Measurements from ENCODE around the gene PTPRN2. TPM values are rescaled to one million over a fixed set of nuclear protein-coding genes. Genes with fewer than 3 reads are reported as not detected.
A peak's percentile ranks its signal among the peaks of the same experiment; 100 is the strongest.

Gene PTPRN2
- polyA plus RNA-seq, 1 of the 3 experiments (the other 2 are of a cell fraction): 4.0 TPM

DNA sequence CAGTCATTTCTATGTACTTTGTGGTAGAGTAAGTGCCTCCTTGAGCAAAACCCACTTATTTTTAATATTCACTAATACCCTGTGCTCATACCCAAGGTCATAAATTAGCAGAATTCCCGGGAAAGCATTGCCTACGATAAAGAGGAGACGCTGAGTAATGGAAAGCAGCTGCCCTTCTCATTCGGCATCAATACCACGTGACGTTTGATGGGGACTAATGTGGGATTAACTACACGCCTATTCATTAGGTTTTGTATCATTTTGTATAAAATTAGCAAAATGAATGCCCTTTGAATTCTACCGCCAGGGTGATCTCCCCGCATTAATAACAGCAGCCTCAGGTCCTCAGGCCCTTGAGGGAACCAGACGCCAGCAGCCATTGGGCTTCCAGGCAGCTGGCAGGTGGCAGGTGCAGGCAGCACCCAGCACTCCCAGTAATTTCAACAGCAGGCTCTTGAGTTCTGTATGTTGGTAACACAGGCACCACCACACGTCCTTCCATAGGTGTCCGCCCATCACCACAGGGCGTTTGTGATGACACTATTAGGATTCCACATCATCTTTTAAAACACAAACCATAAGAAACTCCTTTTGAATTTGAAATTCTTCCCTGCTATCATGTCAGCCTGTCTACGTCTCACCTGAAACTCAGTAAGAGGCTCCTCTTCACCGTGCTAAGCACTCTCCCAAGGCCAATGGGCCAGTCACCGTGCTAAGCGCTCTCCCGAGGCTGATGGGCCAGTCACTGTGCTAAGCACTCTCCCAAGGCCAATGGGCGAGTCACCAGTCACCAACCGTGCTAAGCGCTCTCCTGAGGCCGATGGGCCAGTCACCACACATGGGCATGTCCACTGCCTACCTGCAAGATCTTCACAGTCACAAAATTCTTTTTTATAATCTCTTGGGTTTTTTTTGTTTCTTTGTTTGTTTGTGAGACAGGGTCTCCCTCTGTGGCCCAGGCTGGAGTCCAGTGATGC lies 509.4 kb downstream of the PTPRN2 start:
- Histone ChIP-seq H3K4me1 (ENCODE audit: control insufficient read depth in 1 of 2, insufficient read depth in 2 of 2, low read depth in 1 of 2, low read length in 1 of 2) (no peaks in the 10 kb centered on the region; a peak in 1 of 4 replicates), H3K27me3 (ENCODE audit: insufficient read depth) (no peaks in the 10 kb centered on the region), H3K27ac (ENCODE audit: low read depth in 2 of 2, low read length in 1 of 2) (no peak overlapping the region), H3K9me3 (peaks cover 7% of the 10 kb centered on the region; the same call in 1 of the 2 replicates), H4K20me1 (ENCODE audit: insufficient read depth) (no peaks in the 10 kb centered on the region), H3K4me3 (ENCODE audit: low read depth in 2 of 2, low read length in 1 of 2) (no peak overlapping the region), H2AFZ (ENCODE audit: low read depth) (no peak overlapping the region), H3F3A (replicated peaks; ENCODE audit: insufficient read depth) (no peaks in the 10 kb centered on the region), H3K4me2 (no peak overlapping the region), H3K9me2 (no peaks in the 10 kb centered on the region), H3K79me2 (ENCODE audit: insufficient read depth) (no peaks in the 10 kb centered on the region), H3K9ac (no peak overlapping the region), H3K36me3 (replicated peaks in 1 of 2; ENCODE audit: control insufficient read depth in 1 of 2, insufficient read depth in 2 of 2, low read length in 1 of 2) (no peaks in the 10 kb centered on the region)
- POLR2A ChIA-PET: no interaction called here
- CTCF ChIA-PET: interaction anchor here (0.6 kb wide), 1 partner anchor 67 kb away, joined by 3 read pairs; no protein-coding TSS in a partner anchor
- peak; percentile 17 for DNase-seq
- TF ChIP-seq, protein P1, sequence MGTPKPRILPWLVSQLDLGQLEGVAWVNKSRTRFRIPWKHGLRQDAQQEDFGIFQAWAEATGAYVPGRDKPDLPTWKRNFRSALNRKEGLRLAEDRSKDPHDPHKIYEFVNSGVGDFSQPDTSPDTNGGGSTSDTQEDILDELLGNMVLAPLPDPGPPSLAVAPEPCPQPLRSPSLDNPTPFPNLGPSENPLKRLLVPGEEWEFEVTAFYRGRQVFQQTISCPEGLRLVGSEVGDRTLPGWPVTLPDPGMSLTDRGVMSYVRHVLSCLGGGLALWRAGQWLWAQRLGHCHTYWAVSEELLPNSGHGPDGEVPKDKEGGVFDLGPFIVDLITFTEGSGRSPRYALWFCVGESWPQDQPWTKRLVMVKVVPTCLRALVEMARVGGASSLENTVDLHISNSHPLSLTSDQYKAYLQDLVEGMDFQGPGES (IDR thresholded peaks at IDR 0.05; ENCODE audit: low read depth, low read length): no peak
- 52% methylated on average over 22 of the region's 22 CpGs for WGBS (ENCODE audit: low lambda C conversion rate)

DNA sequence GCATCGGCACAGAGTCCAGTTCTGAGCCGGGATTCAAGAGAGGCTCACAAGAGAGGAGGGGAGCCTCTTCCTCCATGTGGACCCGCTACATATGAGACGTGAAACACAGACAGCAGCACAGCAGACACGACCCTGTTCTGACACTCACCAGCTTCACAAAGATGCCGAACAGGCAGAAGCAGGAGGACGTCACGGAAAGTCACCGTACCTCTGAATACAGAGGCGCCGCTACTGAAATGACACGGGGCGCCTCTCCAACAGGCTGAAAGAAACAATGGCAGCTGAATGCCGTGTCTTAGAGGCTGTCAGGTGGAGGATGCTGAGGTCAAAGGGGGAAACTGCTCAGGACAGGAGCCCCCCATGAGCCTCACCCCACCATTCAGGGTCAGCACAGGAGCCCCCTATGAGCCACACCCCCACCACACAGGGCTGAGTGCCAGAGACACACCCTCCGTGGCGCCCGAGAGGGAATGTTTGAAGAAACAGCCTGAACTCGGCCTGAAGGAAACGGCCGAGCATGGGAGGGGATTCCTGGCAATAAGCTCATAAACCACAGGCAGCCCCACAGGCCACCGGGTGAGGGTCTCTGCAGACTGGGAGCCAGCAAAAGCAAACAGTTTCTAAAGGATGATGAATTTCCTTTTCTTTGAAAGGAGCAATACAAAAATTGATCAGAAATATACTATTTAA lies 510.3 kb downstream of the PTPRN2 start:
- Histone ChIP-seq H3K4me3 (ENCODE audit: low read depth in 2 of 2, low read length in 1 of 2) (no peak overlapping the region), H3K27ac (ENCODE audit: low read depth in 2 of 2, low read length in 1 of 2) (no peak overlapping the region), H3K9ac (no peak overlapping the region), H3K9me3 (peaks cover 7% of the 10 kb centered on the region; the same call in 1 of the 2 replicates), H3K9me2 (no peaks in the 10 kb centered on the region), H3K4me1 (ENCODE audit: control insufficient read depth in 1 of 2, insufficient read depth in 2 of 2, low read depth in 1 of 2, low read length in 1 of 2) (no peaks in the 10 kb centered on the region; a peak in 1 of 4 replicates), H2AFZ (ENCODE audit: low read depth) (no peak overlapping the region), H3F3A (replicated peaks; ENCODE audit: insufficient read depth) (no peaks in the 10 kb centered on the region), H4K20me1 (ENCODE audit: insufficient read depth) (no peaks in the 10 kb centered on the region), H3K79me2 (ENCODE audit: insufficient read depth) (no peaks in the 10 kb centered on the region), H3K27me3 (ENCODE audit: insufficient read depth) (no peaks in the 10 kb centered on the region), H3K4me2 (no peak overlapping the region), H3K36me3 (replicated peaks in 1 of 2; ENCODE audit: control insufficient read depth in 1 of 2, insufficient read depth in 2 of 2, low read length in 1 of 2) (no peaks in the 10 kb centered on the region)
- 55% methylated on average over 21 of the region's 21 CpGs for WGBS (ENCODE audit: low lambda C conversion rate)
- ChIA-PET CTCF (interaction anchor here (0.6 kb wide), 1 partner anchor 68 kb away, joined by 3 read pairs; no protein-coding TSS in a partner anchor), POLR2A (no interaction called here)
- TF ChIP-seq, protein P2, sequence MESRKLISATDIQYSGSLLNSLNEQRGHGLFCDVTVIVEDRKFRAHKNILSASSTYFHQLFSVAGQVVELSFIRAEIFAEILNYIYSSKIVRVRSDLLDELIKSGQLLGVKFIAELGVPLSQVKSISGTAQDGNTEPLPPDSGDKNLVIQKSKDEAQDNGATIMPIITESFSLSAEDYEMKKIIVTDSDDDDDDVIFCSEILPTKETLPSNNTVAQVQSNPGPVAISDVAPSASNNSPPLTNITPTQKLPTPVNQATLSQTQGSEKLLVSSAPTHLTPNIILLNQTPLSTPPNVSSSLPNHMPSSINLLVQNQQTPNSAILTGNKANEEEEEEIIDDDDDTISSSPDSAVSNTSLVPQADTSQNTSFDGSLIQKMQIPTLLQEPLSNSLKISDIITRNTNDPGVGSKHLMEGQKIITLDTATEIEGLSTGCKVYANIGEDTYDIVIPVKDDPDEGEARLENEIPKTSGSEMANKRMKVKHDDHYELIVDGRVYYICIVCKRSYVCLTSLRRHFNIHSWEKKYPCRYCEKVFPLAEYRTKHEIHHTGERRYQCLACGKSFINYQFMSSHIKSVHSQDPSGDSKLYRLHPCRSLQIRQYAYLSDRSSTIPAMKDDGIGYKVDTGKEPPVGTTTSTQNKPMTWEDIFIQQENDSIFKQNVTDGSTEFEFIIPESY (IDR thresholded peaks at IDR 0.05; ENCODE audit: borderline replicate concordance, low read depth): no peak
- TF ChIP-seq SIN3A (IDR thresholded peaks at IDR 0.05; ENCODE audit: borderline replicate concordance, low read depth, low read length) (no peak), EZH2phosphoT487 (IDR thresholded peaks at IDR 0.05; ENCODE audit: borderline replicate concordance, low read depth) (no peak), FOXM1 (IDR thresholded peaks at IDR 0.05; ENCODE audit: low read depth) (no peak), POLR2AphosphoS5 (IDR thresholded peaks at IDR 0.05; ENCODE audit: low read depth, low read length) (no peak), RFX5 (IDR thresholded peaks at IDR 0.05; ENCODE audit: low read length) (no peak), JUND (IDR thresholded peaks at IDR 0.05) (no peak), TCF12 (IDR thresholded peaks at IDR 0.05) (no peak), CHD2 (IDR thresholded peaks at IDR 0.05; ENCODE audit: low read length, partially characterized antibody) (no peak), TEAD4 (IDR thresholded peaks at IDR 0.05; ENCODE audit: borderline replicate concordance, insufficient read depth) (no peak), RAD21 (IDR thresholded peaks at IDR 0.05; ENCODE audit: low read length) (no peak), MEF2A (IDR thresholded peaks at IDR 0.05; ENCODE audit: borderline replicate concordance, low read depth) (no peak), RXRA (IDR thresholded peaks at IDR 0.05; ENCODE audit: borderline replicate concordance, low read depth) (no peak)
- TF ChIP-seq, protein P3, sequence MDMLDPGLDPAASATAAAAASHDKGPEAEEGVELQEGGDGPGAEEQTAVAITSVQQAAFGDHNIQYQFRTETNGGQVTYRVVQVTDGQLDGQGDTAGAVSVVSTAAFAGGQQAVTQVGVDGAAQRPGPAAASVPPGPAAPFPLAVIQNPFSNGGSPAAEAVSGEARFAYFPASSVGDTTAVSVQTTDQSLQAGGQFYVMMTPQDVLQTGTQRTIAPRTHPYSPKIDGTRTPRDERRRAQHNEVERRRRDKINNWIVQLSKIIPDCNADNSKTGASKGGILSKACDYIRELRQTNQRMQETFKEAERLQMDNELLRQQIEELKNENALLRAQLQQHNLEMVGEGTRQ (IDR thresholded peaks at IDR 0.05; ENCODE audit: borderline replicate concordance, low read depth, low read length): no peak
- TF ChIP-seq, protein P4, sequence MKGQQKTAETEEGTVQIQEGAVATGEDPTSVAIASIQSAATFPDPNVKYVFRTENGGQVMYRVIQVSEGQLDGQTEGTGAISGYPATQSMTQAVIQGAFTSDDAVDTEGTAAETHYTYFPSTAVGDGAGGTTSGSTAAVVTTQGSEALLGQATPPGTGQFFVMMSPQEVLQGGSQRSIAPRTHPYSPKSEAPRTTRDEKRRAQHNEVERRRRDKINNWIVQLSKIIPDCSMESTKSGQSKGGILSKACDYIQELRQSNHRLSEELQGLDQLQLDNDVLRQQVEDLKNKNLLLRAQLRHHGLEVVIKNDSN (IDR thresholded peaks at IDR 0.05; ENCODE audit: borderline replicate concordance, low read depth): no peak
- DNase-seq: peak; percentile 23
